ENCODE results near the gene FGFBP3. TPM values are rescaled to one million over a fixed set of nuclear protein-coding genes. Genes with fewer than 3 reads are reported as not detected.

FGFBP3 gene
- total RNA-seq (2021) (53.0 to 68.2 TPM (median 55.0 TPM) in 3 replicates), Bru-seq, nascent RNA (percentile 97 among the genes with signal in this experiment)
- long read RNA-seq, experiment 1, transcript FGFBP3-201 (2 exons, 2,545 nt), result major isoform, 289 of 326 reads
- long read RNA-seq, experiment 1, partial matches to known transcripts, result 0 of 326 reads
- long read RNA-seq, experiment 1, other reads (novel, unspliced or antisense), result 37 of 326 reads
- long read RNA-seq, experiment 2, transcript FGFBP3-201 (2 exons, 2,545 nt), result major isoform, 72 of 125 reads
- long read RNA-seq, experiment 2, partial matches to known transcripts, result 0 of 125 reads
- long read RNA-seq, experiment 2, other reads (novel, unspliced or antisense), result 53 of 125 reads
- long read RNA-seq, experiment 3, partial matches to known transcripts, result 0 of 16 reads
- long read RNA-seq, experiment 3, other reads (novel, unspliced or antisense), result 16 of 16 reads

DNA sequence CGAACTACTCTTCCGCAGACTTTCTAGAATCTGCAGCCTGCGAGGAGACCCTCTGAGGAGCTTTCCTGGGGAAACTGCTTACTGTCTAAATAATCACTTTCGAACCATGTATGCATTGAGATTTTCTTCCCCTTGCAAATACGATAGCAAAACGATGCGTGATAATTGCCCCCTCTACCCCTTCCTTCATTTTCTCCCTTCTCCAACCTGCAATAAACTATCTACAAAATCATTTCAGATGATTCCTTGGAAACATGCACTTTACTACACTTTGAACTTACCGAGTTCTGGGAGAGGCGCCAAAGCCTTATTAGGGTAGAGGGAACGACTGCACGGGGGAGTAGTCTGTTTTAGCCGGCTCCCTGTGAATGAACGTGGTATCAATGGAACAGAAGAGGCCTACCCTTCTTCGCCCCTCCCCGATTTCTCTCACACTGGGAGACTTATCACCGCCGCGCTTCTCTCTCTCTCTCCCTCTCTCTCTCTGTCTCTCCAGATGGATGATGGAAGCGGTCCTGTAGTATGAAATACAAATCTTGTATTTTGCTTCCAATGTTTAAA, at the start of gene FGFBP3:
FGFBP3 (minus strand) TSS at position 370 of the 561 bp plus-strand sequence. CDS start 517 bp downstream, outside the sequence.
- H3K9me3 Mint-ChIP-seq, result no peaks in the 10 kb centered on the region
- POLR2A ChIA-PET, result interaction anchor here (1.0 to 2.4 kb wide), 5 partner anchors 14 to 611 kb away, joined by 3 to 27 read pairs (median 7); partner anchors contain the start of genes BTAF1 and TNKS2
- TF ChIP-seq ETV6 (CRISPR knock-in tag; IDR thresholded peaks at IDR 0.05) (0 out of 2 replicates have a peak, but pooled peaks have one; percentile 1), FOXP1 (CRISPR knock-in tag; IDR thresholded peaks at IDR 0.05; ENCODE audit: borderline replicate concordance) (no peak), ZNF232 (CRISPR knock-in tag; IDR thresholded peaks at IDR 0.05) (peak; percentile 2; the same call in 1 of the 2 replicates), CTCF (IDR thresholded peaks at IDR 0.05) (no peak), NFYB (CRISPR knock-in tag; conservative IDR thresholded peaks at IDR 0.05; ENCODE audit: low read depth) (0 out of 2 replicates have a peak, but pooled peaks have one; percentile 4), MYBL2 (CRISPR knock-in tag; IDR thresholded peaks at IDR 0.05) (peak; percentile 43; the same call in 1 of the 2 replicates)
- TF ChIP-seq, protein P1, sequence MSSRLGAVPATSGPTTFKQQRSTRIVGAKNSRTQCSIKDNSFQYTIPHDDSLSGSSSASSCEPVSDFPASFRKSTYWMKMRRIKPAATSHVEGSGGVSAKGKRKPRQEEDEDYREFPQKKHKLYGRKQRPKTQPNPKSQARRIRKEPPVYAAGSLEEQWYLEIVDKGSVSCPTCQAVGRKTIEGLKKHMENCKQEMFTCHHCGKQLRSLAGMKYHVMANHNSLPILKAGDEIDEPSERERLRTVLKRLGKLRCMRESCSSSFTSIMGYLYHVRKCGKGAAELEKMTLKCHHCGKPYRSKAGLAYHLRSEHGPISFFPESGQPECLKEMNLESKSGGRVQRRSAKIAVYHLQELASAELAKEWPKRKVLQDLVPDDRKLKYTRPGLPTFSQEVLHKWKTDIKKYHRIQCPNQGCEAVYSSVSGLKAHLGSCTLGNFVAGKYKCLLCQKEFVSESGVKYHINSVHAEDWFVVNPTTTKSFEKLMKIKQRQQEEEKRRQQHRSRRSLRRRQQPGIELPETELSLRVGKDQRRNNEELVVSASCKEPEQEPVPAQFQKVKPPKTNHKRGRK (CRISPR knock-in tag; IDR thresholded peaks at IDR 0.05; ENCODE audit: borderline replicate concordance), result 0 out of 2 replicates have a peak, but pooled peaks have one; percentile 36
- TF ChIP-seq, protein P2, sequence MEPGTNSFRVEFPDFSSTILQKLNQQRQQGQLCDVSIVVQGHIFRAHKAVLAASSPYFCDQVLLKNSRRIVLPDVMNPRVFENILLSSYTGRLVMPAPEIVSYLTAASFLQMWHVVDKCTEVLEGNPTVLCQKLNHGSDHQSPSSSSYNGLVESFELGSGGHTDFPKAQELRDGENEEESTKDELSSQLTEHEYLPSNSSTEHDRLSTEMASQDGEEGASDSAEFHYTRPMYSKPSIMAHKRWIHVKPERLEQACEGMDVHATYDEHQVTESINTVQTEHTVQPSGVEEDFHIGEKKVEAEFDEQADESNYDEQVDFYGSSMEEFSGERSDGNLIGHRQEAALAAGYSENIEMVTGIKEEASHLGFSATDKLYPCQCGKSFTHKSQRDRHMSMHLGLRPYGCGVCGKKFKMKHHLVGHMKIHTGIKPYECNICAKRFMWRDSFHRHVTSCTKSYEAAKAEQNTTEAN (CRISPR knock-in tag; IDR thresholded peaks at IDR 0.05), result 0 out of 2 replicates have a peak, but pooled peaks have one; percentile 25
- ATAC-seq (peak; percentile 62), DNase-seq (ENCODE audit: low spot score) (peak; percentile 61)
- H3K4me1 Mint-ChIP-seq, result peaks cover 29% of the 10 kb centered on the region
- H3K27ac Mint-ChIP-seq, result peak within 1 kb of the TSS; percentile 92
- CTCF ChIA-PET, result interaction anchor here (1.6 to 2.4 kb wide), 4 partner anchors 14 to 150 kb away, joined by 9 to 11 read pairs (median 10); partner anchors contain the start of gene BTAF1
- H3K27me3 Mint-ChIP-seq (ENCODE audit: low read depth), result no peaks in the 10 kb centered on the region
- H3K36me3 Mint-ChIP-seq, result peaks cover 18% of the 10 kb centered on the region
- peak within 1 kb of the TSS; percentile 81 for H3K4me3 Mint-ChIP-seq

GRCh38 chr10:91957091-91957490, 47.8 kb upstream of the FGFBP3 start:
- TF ChIP-seq ZNF671 (CRISPR knock-in tag; IDR thresholded peaks at IDR 0.05) (no peak), ZNF232 (CRISPR knock-in tag; IDR thresholded peaks at IDR 0.05) (no peak), GABPB1 (CRISPR knock-in tag; IDR thresholded peaks at IDR 0.05) (no peak)
- CTCF ChIA-PET, result no interaction called here
- H3K27me3 Mint-ChIP-seq (ENCODE audit: low read depth), result no peaks in the 10 kb centered on the region
- no peaks in the 10 kb centered on the region for H3K9me3 Mint-ChIP-seq
- no peak overlapping the region for H3K4me3 Mint-ChIP-seq
- ATAC-seq, result no peak
- DNase-seq (ENCODE audit: low spot score), result no peak
- POLR2A ChIA-PET, result no interaction called here
- peaks cover 11% of the 10 kb centered on the region for H3K4me1 Mint-ChIP-seq
- H3K27ac Mint-ChIP-seq, result no peak overlapping the region
- H3K36me3 Mint-ChIP-seq, result peaks cover 64% of the 10 kb centered on the region

DNA sequence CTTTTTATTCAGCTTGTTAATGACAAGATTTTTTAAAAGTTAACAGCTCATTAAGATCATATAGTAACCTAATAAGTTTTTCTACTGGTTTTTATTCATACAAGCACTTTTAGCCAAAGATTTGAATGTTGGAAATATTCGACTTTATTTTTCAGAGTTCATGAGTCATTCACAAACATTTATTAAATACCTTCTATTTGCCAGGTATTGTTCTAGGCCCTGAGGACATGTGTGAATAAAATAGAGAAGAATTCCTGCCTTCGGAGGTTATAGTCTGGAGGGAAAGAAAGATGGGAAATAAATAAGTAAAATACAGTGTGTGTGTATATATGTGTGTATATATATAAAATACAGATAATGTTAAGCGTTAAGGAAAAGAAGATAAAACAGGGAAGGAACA, 45.8 kb upstream of the FGFBP3 start:
- no peak for ATAC-seq
- Mint-ChIP-seq H3K9me3 (no peaks in the 10 kb centered on the region), H3K4me1 (peaks cover 11% of the 10 kb centered on the region), H3K4me3 (no peak overlapping the region), H3K27me3 (ENCODE audit: low read depth) (no peaks in the 10 kb centered on the region), H3K36me3 (peaks cover 63% of the 10 kb centered on the region), H3K27ac (no peak overlapping the region)
- no peak for DNase-seq (ENCODE audit: low spot score)
- TF ChIP-seq ZNF138 (CRISPR knock-in tag; conservative IDR thresholded peaks at IDR 0.05) (no peak), FOXJ3 (CRISPR knock-in tag; IDR thresholded peaks at IDR 0.05; ENCODE audit: borderline replicate concordance) (no peak), CTCF (IDR thresholded peaks at IDR 0.05) (no peak), STAT6 (CRISPR knock-in tag; conservative IDR thresholded peaks at IDR 0.05; ENCODE audit: low read depth) (no peak)
- TF ChIP-seq, protein P2 (CRISPR knock-in tag; IDR thresholded peaks at IDR 0.05), result no peak
- ChIA-PET CTCF (no interaction called here), POLR2A (no interaction called here)
